SH-SY5Y (cell line): ENCODE data around the gene ORM2.

ENCODE experiments used
- GATA2 ChIP-seq: IDR thresholded peaks from 2 replicates; pipeline ENCODE4 v1.6.1; 2011; ENCODE audit warnings: mild to moderate bottlenecking, low read depth, low read length
- GATA3 ChIP-seq: IDR thresholded peaks from 2 replicates; pipeline ENCODE4 v1.6.1; 2011; ENCODE audit warnings: low read depth, mild to moderate bottlenecking, low read length, moderate library complexity

DNA sequence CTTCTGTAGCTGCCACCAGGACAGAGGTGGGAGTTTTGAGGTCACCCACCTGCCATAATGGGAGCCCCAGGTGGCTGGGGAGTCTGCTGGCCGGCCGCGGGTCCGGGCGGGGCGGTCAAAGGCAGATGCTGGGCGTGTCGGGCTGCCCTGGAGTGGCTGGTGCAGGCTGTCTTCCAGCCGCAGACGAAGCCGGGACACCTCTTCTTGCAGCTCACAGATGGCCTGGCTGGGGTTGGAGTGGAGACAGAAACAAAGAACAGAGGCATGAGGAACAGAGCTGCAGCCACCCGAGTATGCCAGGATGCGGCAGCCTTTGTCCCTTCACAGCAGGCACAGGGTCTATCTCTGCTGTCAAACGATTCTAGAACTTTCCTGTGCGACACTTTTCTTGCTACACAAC is 18.0 kb downstream of the ORM2 start:
- TF ChIP-seq GATA2: no peak
- no peak for TF ChIP-seq GATA3
